Measurements from ENCODE around the gene UROD. TPM values are rescaled to one million over a fixed set of nuclear protein-coding genes. Genes with fewer than 3 reads are reported as not detected.
A peak's percentile ranks its signal among the peaks of the same experiment; 100 is the strongest.

The UROD gene
- total RNA-seq, 6 donors from 2014 or later: 38.6 to 76.3 (median 63.3) TPM

DNA sequence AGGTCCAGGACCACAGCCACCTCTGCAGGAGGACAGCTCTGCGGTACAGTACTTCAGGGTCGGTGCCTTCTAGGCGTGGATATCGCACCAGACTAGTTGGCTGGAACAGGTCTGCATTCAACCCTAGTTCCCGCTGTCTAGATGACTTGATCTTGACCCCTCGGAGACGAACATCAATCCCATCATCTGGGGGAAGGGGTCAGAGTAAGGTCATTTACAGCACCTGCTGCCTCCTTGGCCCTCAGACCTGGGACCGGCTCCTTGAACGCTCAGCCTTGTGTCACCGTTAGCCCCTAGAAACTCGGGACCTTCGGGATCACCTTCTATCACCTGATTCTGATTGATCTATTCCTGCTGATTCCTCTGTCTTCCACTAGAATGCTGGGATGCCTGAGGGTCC lies 3.5 kb upstream of the UROD start:
- no peak overlapping the region for H3K27ac ChIP-seq
- H3K4me1 ChIP-seq: peaks cover 26 to 43% (median 29%) of the 10 kb centered on the region in 4 donors
- H3K4me3 ChIP-seq: no peak overlapping the region
- H3K36me3 ChIP-seq: peaks cover 48 to 63% (median 57%) of the 10 kb centered on the region in 4 donors
- no peaks in the 10 kb centered on the region for H3K9me3 ChIP-seq
- H3K27me3 ChIP-seq: no peaks in the 10 kb centered on the region
- DNase-seq (no peak), ATAC-seq (ENCODE audit: low FRiP score in 2 of 2) (no peak)
- WGBS, 2 donors: 93 to 94% methylated on average over 11 to 12 of the region's 12 CpGs
- TF ChIP-seq POLR2A (IDR thresholded peaks at IDR 0.05): no peak
- TF ChIP-seq, protein P1, sequence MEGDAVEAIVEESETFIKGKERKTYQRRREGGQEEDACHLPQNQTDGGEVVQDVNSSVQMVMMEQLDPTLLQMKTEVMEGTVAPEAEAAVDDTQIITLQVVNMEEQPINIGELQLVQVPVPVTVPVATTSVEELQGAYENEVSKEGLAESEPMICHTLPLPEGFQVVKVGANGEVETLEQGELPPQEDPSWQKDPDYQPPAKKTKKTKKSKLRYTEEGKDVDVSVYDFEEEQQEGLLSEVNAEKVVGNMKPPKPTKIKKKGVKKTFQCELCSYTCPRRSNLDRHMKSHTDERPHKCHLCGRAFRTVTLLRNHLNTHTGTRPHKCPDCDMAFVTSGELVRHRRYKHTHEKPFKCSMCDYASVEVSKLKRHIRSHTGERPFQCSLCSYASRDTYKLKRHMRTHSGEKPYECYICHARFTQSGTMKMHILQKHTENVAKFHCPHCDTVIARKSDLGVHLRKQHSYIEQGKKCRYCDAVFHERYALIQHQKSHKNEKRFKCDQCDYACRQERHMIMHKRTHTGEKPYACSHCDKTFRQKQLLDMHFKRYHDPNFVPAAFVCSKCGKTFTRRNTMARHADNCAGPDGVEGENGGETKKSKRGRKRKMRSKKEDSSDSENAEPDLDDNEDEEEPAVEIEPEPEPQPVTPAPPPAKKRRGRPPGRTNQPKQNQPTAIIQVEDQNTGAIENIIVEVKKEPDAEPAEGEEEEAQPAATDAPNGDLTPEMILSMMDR (IDR thresholded peaks at IDR 0.05): no peak
- no peak for TF ChIP-seq POLR2AphosphoS5 (IDR thresholded peaks at IDR 0.05)
- no peak for TF ChIP-seq EP300 (IDR thresholded peaks at IDR 0.05)

DNA sequence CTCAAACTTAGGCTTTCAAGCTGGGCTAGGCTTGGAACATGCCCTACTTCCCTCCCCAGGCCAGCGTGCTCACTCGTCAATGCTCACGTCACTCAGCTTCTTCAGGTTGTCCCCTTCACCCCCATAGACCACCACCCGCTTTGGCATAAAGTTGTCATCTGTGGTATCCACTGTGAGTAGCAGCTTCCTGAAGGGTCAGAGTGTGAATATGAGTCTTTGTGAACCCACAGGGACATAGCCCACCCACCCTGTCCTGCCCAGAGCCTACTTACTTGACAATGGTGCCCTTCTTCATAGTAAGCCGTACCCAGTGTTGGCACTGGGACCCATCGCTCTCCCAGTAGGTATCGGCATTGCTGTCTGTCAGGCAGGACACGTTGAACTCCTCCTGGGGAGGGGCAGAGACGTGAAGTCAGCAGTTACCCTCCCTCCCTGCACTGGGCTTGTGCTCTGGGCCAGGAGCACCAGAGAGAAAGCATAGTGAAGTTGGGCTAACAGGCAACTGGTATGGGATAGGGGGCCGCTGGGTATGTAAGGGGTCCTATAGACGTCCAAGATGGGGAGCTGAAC lies 2.7 kb upstream of the UROD start:
- Histone ChIP-seq H3K4me1 (peaks cover 26 to 49% (median 29%) of the 10 kb centered on the region in 4 donors), H3K9me3 (no peaks in the 10 kb centered on the region), H3K27ac (no peak overlapping the region), H3K27me3 (no peaks in the 10 kb centered on the region), H3K36me3 (peaks cover 40 to 54% (median 49%) of the 10 kb centered on the region in 4 donors), H3K4me3 (peak overlapping the region in 1 of 4 donors; percentile 88)
- ATAC-seq (ENCODE audit: low FRiP score in 2 of 2) (no peak), DNase-seq (no peak)
- 96 to 99% methylated on average over 6 to 11 of the region's 11 CpGs for WGBS, 2 donors
- no peak for TF ChIP-seq EP300 (IDR thresholded peaks at IDR 0.05)
- TF ChIP-seq, protein P1 (IDR thresholded peaks at IDR 0.05): no peak
- no peak for TF ChIP-seq POLR2AphosphoS5 (IDR thresholded peaks at IDR 0.05)
- no peak for TF ChIP-seq POLR2A (IDR thresholded peaks at IDR 0.05)

DNA sequence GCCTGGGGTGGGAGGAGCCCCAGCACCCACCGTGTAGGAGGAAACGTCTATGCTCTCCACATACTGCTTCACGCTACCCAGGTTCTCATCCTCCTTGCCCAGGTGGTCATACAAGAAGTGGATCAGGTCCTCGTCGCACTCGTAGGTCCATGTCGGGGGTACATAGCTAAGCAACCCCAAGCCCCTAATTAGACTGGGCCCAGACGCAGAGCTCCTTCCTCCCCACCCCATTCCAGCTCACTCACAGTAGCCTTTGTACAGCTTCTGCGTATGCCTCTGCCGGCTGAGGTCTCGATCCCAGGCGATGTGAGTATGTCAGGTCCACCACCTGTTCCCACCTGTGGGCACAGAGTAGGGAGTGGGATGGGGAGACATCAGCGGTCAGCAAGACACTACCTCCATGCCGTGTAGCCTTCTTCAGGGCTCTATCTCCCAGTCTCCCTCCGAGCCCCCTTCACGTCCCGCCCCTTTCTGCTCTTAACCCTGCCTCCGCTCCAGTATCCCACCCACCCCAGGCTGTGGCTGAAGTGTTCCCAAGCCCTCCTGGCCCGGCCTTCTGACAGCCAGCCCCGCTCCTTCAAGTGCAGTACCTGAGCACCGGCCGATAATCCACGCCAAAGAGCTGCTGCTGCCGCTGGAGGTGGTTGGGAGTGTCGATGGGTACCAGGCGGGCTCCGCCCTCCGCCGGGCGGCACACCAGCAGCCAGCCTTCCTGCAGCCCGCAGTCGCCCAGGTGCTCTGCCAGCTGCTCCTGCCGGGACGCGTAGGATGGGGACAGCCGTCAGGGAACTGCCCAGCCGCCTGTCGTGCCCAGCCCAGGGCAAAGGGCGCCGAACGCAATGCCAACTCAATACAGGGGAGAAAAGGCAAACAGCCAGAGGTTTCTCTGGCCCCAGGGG lies 1.8 kb upstream of the UROD start:
- peak; percentile 59 to 86 for DNase-seq
- Histone ChIP-seq H3K27ac (peak overlapping the region; percentile 76 to 87 (median 79)), H3K27me3 (no peaks in the 10 kb centered on the region), H3K4me3 (peak overlapping the region; percentile 88 to 100 (median 98)), H3K4me1 (peaks cover 29 to 54% (median 29%) of the 10 kb centered on the region in 4 donors), H3K36me3 (peaks cover 32 to 53% (median 40%) of the 10 kb centered on the region in 4 donors), H3K9me3 (no peaks in the 10 kb centered on the region)
- 25 to 34% methylated on average over 26 to 27 of the region's 41 CpGs for WGBS, 2 donors
- TF ChIP-seq POLR2A (IDR thresholded peaks at IDR 0.05): no peak
- TF ChIP-seq EP300 (IDR thresholded peaks at IDR 0.05): no peak
- TF ChIP-seq, protein P1 (IDR thresholded peaks at IDR 0.05): no peak
- no peak for TF ChIP-seq POLR2AphosphoS5 (IDR thresholded peaks at IDR 0.05)
- ATAC-seq (ENCODE audit: low FRiP score in 2 of 2): no peak

DNA sequence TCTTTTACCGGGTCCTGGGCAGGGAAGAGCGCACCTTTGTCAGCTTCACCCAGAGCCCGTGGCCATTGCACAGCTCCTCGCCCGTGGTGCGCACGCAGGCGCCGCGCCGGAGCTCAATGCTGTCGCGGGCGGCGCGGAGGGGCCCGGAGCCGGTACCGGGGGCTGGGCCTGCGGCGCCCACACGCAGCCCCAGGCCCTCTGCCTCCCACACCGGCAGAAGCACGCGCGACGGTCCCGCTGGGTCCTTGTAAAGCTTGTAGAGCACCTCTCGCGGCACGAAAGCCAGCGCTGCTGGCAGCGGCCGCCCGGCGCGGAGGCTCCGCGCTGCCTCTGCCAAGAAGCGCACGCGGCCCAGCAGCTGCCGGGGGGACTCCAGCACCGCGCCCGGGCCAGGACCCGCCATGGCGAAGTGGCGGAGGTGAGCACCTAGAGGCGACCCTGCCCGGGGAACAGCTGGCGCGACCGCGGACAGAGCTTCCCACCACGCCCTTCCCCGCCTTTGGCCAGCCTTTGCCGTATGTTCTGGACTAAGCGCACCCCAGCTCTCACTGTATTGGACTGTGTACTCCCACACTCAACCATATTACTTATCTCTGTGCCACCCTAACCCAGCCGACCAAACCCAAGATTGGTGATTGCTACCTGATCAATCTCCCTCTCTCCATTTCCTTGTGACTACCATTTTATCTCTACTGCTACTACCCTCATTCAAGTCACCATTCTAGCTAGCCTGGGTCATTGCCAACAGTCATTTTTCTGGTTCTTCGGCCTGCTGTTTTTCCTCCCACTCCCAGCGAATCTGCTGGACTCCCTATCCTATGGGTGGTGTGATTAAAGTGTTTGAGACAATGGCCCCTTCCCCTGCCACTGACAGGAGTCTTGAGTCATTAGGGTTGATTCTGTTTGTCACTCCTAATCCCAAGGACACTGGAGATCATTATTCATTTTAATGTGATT lies 921 bp upstream of the UROD start, which contains the start of gene HECTD3:
Gene HECTD3, minus strand, starts transcription at position 470 of the 957 bp plus-strand sequence. Its CDS starts 67 bp downstream, at position 403.
- no peak for TF ChIP-seq EP300 (IDR thresholded peaks at IDR 0.05)
- TF ChIP-seq POLR2AphosphoS5 (IDR thresholded peaks at IDR 0.05): peak in 1 of 2 donors; percentile 78
- TF ChIP-seq, protein P1 (IDR thresholded peaks at IDR 0.05): peak in 1 of 6 experiments; percentile 13
- TF ChIP-seq POLR2A (IDR thresholded peaks at IDR 0.05): peak in 2 of 4 donors; percentile 35 to 73
- peaks cover 29 to 54% (median 29%) of the 10 kb centered on the region in 4 donors for H3K4me1 ChIP-seq
- peak within 1 kb of the TSS; percentile 88 to 100 (median 98) for H3K4me3 ChIP-seq
- H3K9me3 ChIP-seq: no peaks in the 10 kb centered on the region
- peak; percentile 90 to 94 for ATAC-seq (ENCODE audit: low FRiP score in 2 of 2)
- H3K27me3 ChIP-seq: no peaks in the 10 kb centered on the region
- peak; percentile 92 for DNase-seq
- 1 to 2% methylated on average over 22 to 34 of the region's 62 CpGs for WGBS, 2 donors
- peaks cover 24 to 52% (median 31%) of the 10 kb centered on the region in 4 donors for H3K36me3 ChIP-seq
- peak within 1 kb of the TSS; percentile 76 to 87 (median 80) for H3K27ac ChIP-seq

Measured in upper lobe of left lung (tissue), 6 donors.